ENCODE results near the gene AHNAK2. TPM values are rescaled to one million over a fixed set of nuclear protein-coding genes. Genes with fewer than 3 reads are reported as not detected.
"Not testable (repeated sequence)": the region's sequence is repeated elsewhere in the genome, so short reads cannot be mapped to it uniquely, and the experiment has no call there.

AHNAK2 gene
- total RNA-seq, 1 donor from 2014 or later: 26.9 TPM

DNA sequence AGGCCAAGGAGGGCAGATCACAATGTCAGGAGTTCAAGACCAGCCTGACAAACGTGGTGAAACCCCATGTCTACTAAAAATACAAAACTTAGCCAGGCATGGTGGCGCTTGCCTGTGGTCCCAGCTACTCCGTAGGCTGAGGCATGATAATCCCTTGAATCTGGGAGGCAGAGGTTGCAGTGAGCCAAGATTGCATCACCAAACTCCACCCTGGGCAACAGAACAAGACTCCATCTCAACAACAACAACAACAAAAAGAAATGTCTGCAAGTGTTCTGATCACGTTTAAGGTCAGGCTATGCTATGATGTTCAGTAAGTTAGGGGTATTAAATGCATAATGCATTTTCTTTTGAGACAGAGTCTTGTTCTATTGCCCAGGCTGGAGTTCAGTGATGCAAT is 60.2 kb downstream of the AHNAK2 start:
- no peaks in the 10 kb centered on the region for H3K27me3 Mint-ChIP-seq (ENCODE audit: unreplicated experiment)
- no peak for DNase-seq (ENCODE audit: low spot score)
- no peaks in the 10 kb centered on the region for H3K4me1 Mint-ChIP-seq (ENCODE audit: unreplicated experiment)
- no peaks in the 10 kb centered on the region for H3K36me3 Mint-ChIP-seq (ENCODE audit: low read depth, unreplicated experiment)
- H3K9me3 Mint-ChIP-seq (ENCODE audit: unreplicated experiment): no peaks in the 10 kb centered on the region
- no peak overlapping the region for H3K27ac Mint-ChIP-seq (ENCODE audit: unreplicated experiment)
- H3K4me3 Mint-ChIP-seq (ENCODE audit: unreplicated experiment): no peak overlapping the region
- TF ChIP-seq, protein P1, sequence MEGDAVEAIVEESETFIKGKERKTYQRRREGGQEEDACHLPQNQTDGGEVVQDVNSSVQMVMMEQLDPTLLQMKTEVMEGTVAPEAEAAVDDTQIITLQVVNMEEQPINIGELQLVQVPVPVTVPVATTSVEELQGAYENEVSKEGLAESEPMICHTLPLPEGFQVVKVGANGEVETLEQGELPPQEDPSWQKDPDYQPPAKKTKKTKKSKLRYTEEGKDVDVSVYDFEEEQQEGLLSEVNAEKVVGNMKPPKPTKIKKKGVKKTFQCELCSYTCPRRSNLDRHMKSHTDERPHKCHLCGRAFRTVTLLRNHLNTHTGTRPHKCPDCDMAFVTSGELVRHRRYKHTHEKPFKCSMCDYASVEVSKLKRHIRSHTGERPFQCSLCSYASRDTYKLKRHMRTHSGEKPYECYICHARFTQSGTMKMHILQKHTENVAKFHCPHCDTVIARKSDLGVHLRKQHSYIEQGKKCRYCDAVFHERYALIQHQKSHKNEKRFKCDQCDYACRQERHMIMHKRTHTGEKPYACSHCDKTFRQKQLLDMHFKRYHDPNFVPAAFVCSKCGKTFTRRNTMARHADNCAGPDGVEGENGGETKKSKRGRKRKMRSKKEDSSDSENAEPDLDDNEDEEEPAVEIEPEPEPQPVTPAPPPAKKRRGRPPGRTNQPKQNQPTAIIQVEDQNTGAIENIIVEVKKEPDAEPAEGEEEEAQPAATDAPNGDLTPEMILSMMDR (IDR thresholded peaks at IDR 0.05; ENCODE audit: unreplicated experiment): no peak

DNA sequence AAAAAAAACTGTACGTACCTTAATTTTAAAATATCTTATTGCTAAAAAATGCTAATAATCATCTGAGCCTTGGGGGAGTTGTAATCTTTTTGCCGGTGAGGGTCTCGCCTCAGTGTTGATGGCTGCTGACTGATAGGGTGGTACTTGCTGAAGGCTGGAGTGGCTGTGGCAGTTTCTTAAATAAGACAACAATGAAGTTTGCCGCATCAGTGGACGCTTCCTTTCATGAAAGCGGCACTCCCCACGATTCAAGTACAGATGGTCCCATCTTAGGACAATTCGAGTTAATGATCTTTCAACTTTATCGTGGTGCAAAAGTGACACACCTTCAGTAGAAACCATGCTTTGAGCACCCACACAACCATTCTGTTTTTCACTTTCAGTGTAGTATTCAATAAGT is 61.1 kb downstream of the AHNAK2 start:
- no peak overlapping the region for H3K4me3 Mint-ChIP-seq (ENCODE audit: unreplicated experiment)
- TF ChIP-seq, protein P1 (IDR thresholded peaks at IDR 0.05; ENCODE audit: unreplicated experiment): no peak
- no peak for DNase-seq (ENCODE audit: low spot score)
- no peaks in the 10 kb centered on the region for H3K9me3 Mint-ChIP-seq (ENCODE audit: unreplicated experiment)
- H3K4me1 Mint-ChIP-seq (ENCODE audit: unreplicated experiment): no peaks in the 10 kb centered on the region
- H3K27ac Mint-ChIP-seq (ENCODE audit: unreplicated experiment): no peak overlapping the region
- H3K36me3 Mint-ChIP-seq (ENCODE audit: low read depth, unreplicated experiment): no peaks in the 10 kb centered on the region
- no peaks in the 10 kb centered on the region for H3K27me3 Mint-ChIP-seq (ENCODE audit: unreplicated experiment)

DNA sequence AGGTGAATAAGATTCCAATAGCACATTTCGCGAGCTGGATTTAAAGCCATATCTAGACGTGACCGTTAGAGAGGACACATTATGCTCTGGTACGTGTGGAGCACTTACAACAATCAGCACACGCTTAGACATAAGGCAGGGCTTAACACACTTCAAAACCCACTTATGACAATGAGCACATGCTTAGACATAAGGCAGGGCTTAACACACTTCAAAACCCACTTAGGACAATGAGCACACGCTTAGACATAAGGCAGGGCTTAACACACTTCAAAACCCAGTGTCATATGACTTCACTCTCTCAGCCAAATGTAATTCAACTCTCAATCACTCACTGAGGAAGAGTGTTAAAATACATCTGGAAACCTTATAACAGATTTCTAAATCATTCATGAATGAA is 64.7 kb downstream of the AHNAK2 start:
- Mint-ChIP-seq H3K4me1 (ENCODE audit: unreplicated experiment) (no peaks in the 10 kb centered on the region), H3K27ac (ENCODE audit: unreplicated experiment) (no peak overlapping the region), H3K4me3 (ENCODE audit: unreplicated experiment) (no peak overlapping the region), H3K27me3 (ENCODE audit: unreplicated experiment) (no peaks in the 10 kb centered on the region), H3K36me3 (ENCODE audit: low read depth, unreplicated experiment) (no peaks in the 10 kb centered on the region), H3K9me3 (ENCODE audit: unreplicated experiment) (no peaks in the 10 kb centered on the region)
- no peak for DNase-seq (ENCODE audit: low spot score)
- TF ChIP-seq, protein P1 (IDR thresholded peaks at IDR 0.05; ENCODE audit: unreplicated experiment): no peak

DNA sequence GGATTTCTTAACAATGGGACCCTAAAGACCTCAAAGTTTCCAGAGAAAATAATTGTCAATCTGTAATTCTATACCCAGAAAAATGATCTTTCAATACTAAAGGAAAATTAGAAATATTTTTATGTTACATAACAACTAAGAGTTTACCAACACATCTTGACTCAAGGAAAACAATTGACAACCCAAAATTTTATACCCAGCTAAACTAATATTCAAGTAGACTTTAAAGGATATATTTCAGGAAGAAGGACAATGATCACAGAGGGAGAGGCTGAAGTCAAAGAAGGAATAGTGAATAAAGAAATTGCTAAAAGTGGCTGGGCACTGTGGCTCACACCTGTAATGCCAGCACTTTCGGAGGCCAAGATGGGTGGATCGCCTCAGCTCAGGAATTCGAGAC is 66.1 kb downstream of the AHNAK2 start:
- no peak for DNase-seq (ENCODE audit: low spot score)
- Mint-ChIP-seq H3K4me1 (ENCODE audit: unreplicated experiment) (no peaks in the 10 kb centered on the region), H3K36me3 (ENCODE audit: low read depth, unreplicated experiment) (no peaks in the 10 kb centered on the region), H3K4me3 (ENCODE audit: unreplicated experiment) (no peak overlapping the region), H3K27me3 (ENCODE audit: unreplicated experiment) (peaks cover 5% of the 10 kb centered on the region), H3K27ac (ENCODE audit: unreplicated experiment) (no peak overlapping the region), H3K9me3 (ENCODE audit: unreplicated experiment) (no peaks in the 10 kb centered on the region)
- TF ChIP-seq, protein P1 (IDR thresholded peaks at IDR 0.05; ENCODE audit: unreplicated experiment): no peak

DNA sequence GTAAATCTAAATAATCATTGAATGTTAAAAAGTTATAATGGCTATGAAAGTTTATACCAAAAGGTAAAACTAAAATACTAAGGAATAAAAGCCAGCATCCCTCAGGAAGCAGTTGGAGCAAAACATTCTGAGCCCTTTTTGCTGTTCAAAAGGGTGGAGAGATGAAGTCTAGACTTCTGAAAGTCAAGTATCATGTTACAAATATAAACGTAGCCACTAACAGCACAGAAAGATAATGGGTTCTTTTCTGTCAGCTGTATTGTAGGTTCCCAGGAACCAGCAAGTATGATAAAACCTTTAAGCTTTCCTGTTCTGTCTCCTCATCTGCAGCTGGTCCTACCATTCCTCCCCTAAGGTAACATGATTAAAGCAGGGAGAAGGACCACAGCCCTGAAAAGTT is 69.9 kb downstream of the AHNAK2 start:
- no peak for DNase-seq (ENCODE audit: low spot score)
- H3K9me3 Mint-ChIP-seq (ENCODE audit: unreplicated experiment): no peaks in the 10 kb centered on the region
- peaks cover 8% of the 10 kb centered on the region for H3K27me3 Mint-ChIP-seq (ENCODE audit: unreplicated experiment)
- no peak overlapping the region for H3K27ac Mint-ChIP-seq (ENCODE audit: unreplicated experiment)
- peaks cover 5% of the 10 kb centered on the region for H3K4me1 Mint-ChIP-seq (ENCODE audit: unreplicated experiment)
- TF ChIP-seq, protein P1 (IDR thresholded peaks at IDR 0.05; ENCODE audit: unreplicated experiment): no peak
- H3K4me3 Mint-ChIP-seq (ENCODE audit: unreplicated experiment): no peak overlapping the region
- H3K36me3 Mint-ChIP-seq (ENCODE audit: low read depth, unreplicated experiment): no peaks in the 10 kb centered on the region

DNA sequence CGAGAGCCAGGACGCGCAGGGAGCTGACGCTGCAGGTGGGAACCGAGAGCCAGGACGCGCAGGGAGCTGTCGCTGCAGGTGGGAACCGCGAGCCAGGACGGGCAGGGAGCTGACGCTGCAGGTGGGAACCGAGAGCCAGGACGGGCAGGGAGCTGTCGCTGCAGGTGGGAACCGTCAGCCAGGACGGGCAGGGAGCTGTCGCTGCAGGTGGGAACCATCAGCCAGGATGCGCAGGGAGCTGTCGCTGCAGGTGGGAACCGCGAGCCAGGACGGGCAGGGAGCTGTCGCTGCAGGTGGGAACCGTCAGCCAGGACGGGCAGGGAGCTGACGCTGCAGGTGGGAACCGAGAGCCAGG is 72.6 kb downstream of the AHNAK2 start:
- H3K9me3 Mint-ChIP-seq (ENCODE audit: unreplicated experiment); H3K4me3 Mint-ChIP-seq (ENCODE audit: unreplicated experiment); H3K27ac Mint-ChIP-seq (ENCODE audit: unreplicated experiment); H3K4me1 Mint-ChIP-seq (ENCODE audit: unreplicated experiment); H3K36me3 Mint-ChIP-seq (ENCODE audit: low read depth, unreplicated experiment); H3K27me3 Mint-ChIP-seq (ENCODE audit: unreplicated experiment); DNase-seq (ENCODE audit: low spot score): not testable (repeated sequence)

DNA sequence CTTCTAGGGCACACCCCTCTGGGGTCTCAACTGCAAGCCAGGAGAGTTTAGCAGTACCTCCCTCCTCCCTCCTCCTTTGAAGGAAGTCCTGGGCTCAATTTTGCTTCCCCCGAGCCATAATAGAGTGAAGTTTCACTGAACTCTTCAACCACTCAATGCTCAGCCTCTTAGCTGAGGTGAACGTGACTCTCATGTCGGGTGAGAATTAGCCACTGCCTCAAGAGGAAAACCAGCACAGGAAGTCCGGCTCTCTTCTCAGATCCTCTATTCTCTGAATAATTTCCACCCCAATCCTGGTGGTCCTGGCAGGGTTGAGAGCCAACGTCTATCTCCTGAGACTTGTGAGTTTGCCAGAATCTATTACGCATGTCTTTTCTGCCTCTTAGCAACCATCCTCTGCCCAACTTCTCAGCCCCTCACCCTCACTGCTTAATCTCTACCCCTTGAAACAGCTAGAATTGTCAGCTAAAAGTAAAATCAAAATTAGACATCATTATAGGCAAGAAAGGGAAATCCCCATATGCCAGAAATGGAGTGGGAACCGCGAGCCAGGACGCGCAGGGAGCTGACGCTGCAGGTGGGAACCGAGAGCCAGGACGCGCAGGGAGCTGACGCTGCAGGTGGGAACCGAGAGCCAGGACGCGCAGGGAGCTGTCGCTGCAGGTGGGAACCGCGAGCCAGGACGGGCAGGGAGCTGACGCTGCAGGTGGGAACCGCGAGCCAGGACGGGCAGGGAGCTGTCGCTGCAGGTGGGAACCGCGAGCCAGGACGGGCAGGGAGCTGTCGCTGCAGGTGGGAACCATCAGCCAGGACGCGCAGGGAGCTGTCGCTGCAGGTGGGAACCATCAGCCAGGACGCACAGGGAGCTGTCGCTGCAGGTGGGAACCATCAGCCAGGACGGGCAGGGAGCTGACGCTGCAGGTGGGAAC is 73.3 kb downstream of the AHNAK2 start:
- H3K4me3 Mint-ChIP-seq (ENCODE audit: unreplicated experiment): peak overlapping the region; percentile 24
- not testable (repeated sequence) for DNase-seq (ENCODE audit: low spot score); H3K9me3 Mint-ChIP-seq (ENCODE audit: unreplicated experiment); H3K36me3 Mint-ChIP-seq (ENCODE audit: low read depth, unreplicated experiment); H3K4me1 Mint-ChIP-seq (ENCODE audit: unreplicated experiment); H3K27ac Mint-ChIP-seq (ENCODE audit: unreplicated experiment); H3K27me3 Mint-ChIP-seq (ENCODE audit: unreplicated experiment)

All from endothelial cell (in vitro differentiated cells).